K562 (cell line): Measurements from ENCODE around the gene CPOX. TPM values are rescaled to one million over a fixed set of nuclear protein-coding genes. Genes with fewer than 3 reads are reported as not detected.

Experiments
- ATAC-seq: fragments of 200-7000 bp; cut with Tn5 transposase; 3 replicates; pipeline ENCODE4 v1.9.1; 2020; ENCODE audit warnings: moderate library complexity
- BruUV-seq: library from RNA; stranded (reverse); fragments of 400-500 nt; replicated peaks from 2 replicates; lab custom pipeline; 2021; lab: Mats Ljungman, UMichigan
- CTCF ChIA-PET: fragments of 300-600 bp; formaldehyde crosslinking; extraction: SDS; loops from one replicate; lab custom pipeline; 2021; ENCODE audit warnings: low intra/inter-chr PET ratio; lab: Yijun Ruan, JAX
- POLR2A ChIA-PET: fragments of 300-600, 350-650 bp; sonication (Branson Sonifier 250); formaldehyde crosslinking; extraction: SDS; loops from one replicate; lab custom pipeline; 2021; ENCODE audit warnings: antibody characterized with exemption, inconsistent platforms; lab: Yijun Ruan, JAX
- DNase-seq, 4 experiments: peaks; one replicate each; pipeline versions ENCODE4 v3.0.0 to v3.0.0-alpha.2; 2011 to 2018; ENCODE audit warnings: low spot score in 3 of 4, mixed read lengths in 3 of 4; ENCODE audit errors: extremely low read depth in 1 of 4
- FAIRE-seq: peaks from 2 replicates; lab custom pipeline; 2011; peaks lifted over from hg19 to GRCh38; lab: Jason Lieb, UNC
- H2AFZ ChIP-seq: 2 replicates; pipeline ENCODE4 v1.6.0; 2011; ENCODE audit warnings: low read depth, low read length, control low read depth, inconsistent platforms
- H3K27ac ChIP-seq: fragments of 200-600 bp; 3 replicates; pipeline ENCODE4 v1.8.0; 2011; ENCODE audit warnings: low read depth, mild to moderate bottlenecking, control low read depth, inconsistent platforms, low read length, moderate library complexity, mixed read lengths; ENCODE audit errors: extremely low read depth
- H3K27me3 ChIP-seq, 2 experiments: fragments of 300-600 bp in 1 of 2; 2 replicates in 1 of 2; 3 replicates in 1 of 2; pipeline versions ENCODE4 v1.6.0 to v1.8.0; 2011; ENCODE audit warnings: inconsistent platforms in 2 of 2, low read length in 2 of 2, mild to moderate bottlenecking in 1 of 2, mixed read lengths in 1 of 2, moderate library complexity in 1 of 2; ENCODE audit not compliant: control insufficient read depth in 2 of 2, insufficient read depth in 2 of 2
- H3K36me3 ChIP-seq: fragments of 300-600 bp; 3 replicates; pipeline ENCODE4 v1.8.0; 2011; ENCODE audit warnings: mild to moderate bottlenecking, low read length, inconsistent platforms; ENCODE audit not compliant: control insufficient read depth, insufficient read depth
- H3K4me1 ChIP-seq, 2 experiments: fragments of 200-600 bp in 1 of 2; replicated peaks in 1 of 2; 2 replicates in 1 of 2; 3 replicates in 1 of 2; pipeline versions ENCODE4 v1.5.1 to v1.8.0; 2011; ENCODE audit warnings: inconsistent platforms in 2 of 2, low read length in 2 of 2, mild to moderate bottlenecking in 1 of 2, mixed read lengths in 1 of 2, moderate library complexity in 1 of 2; ENCODE audit not compliant: control insufficient read depth in 2 of 2, insufficient read depth in 2 of 2
- H3K4me2 ChIP-seq: 2 replicates; pipeline ENCODE4 v1.6.1; 2011; ENCODE audit warnings: low read length, control low read depth, inconsistent platforms, mixed read lengths; ENCODE audit not compliant: insufficient read depth
- H3K4me3 ChIP-seq: fragments of 200-600 bp; sonication (generic), shearing (Covaris generic); 2 replicates; pipeline ENCODE4 v1.5.1; 2016; ENCODE audit warnings: control low read depth, inconsistent platforms
- H3K79me2 ChIP-seq: fragments of 200-600 bp; 3 replicates; pipeline ENCODE4 v1.8.0; 2011; ENCODE audit warnings: low read length, inconsistent platforms; ENCODE audit not compliant: control insufficient read depth, insufficient read depth
- H3K9ac ChIP-seq, 2 experiments: 2 replicates each; pipeline versions ENCODE4 v1.6.0 to v1.6.1; 2011; ENCODE audit warnings: low read depth in 2 of 2, low read length in 2 of 2, control low read depth in 1 of 2, inconsistent platforms in 1 of 2, mild to moderate bottlenecking in 1 of 2, mixed read lengths in 1 of 2; ENCODE audit not compliant: insufficient read depth in 1 of 2
- H3K9me1 ChIP-seq: one replicate; pipeline ENCODE4 v1.6.0; 2011; ENCODE audit warnings: inconsistent platforms, mild to moderate bottlenecking, low read length, moderate library complexity; ENCODE audit not compliant: control insufficient read depth, insufficient read depth
- H3K9me3 ChIP-seq: replicated peaks from 2 replicates; pipeline ENCODE4 v1.5.1; 2011; ENCODE audit warnings: low read depth, low read length, inconsistent platforms; ENCODE audit not compliant: control insufficient read depth, insufficient read depth
- H4K20me1 ChIP-seq: replicated peaks from 2 replicates; pipeline ENCODE4 v1.6.1; 2011; ENCODE audit warnings: low read length, inconsistent platforms, mixed read lengths; ENCODE audit not compliant: control insufficient read depth, insufficient read depth
- CBX8 ChIP-seq: fragments of 200-600 bp; sonication (generic); IDR thresholded peaks from 2 replicates; pipeline ENCODE4 v1.6.1; 2012; ENCODE audit warnings: borderline replicate concordance, mixed run types, low read depth, mild to moderate bottlenecking, moderate library complexity, mixed read lengths, low read length, control low read depth, inconsistent platforms; ENCODE audit not compliant: poor library complexity, severe bottlenecking; ENCODE audit errors: extremely low read depth
- CC2D1A ChIP-seq: fragments of 450-650 bp; IDR thresholded peaks from 2 replicates; pipeline ENCODE4 v1.6.1; 2017; ENCODE audit warnings: mild to moderate bottlenecking
- CTCF ChIP-seq, 3 experiments: IDR thresholded peaks in 2 of 3; conservative IDR thresholded peaks in 1 of 3; 2 replicates each; pipeline ENCODE4 v1.5.1; 2011 to 2012; ENCODE audit warnings: low read length in 3 of 3, mild to moderate bottlenecking in 3 of 3, control low read depth in 2 of 3, improper control_type of control experiment in 1 of 3, inconsistent platforms in 1 of 3, low read depth in 1 of 3, mixed read lengths in 1 of 3, moderate library complexity in 1 of 3; ENCODE audit not compliant: insufficient read depth in 2 of 3
- DACH1 ChIP-seq: fragments of 450-650 bp; IDR thresholded peaks from 2 replicates; pipeline ENCODE4 v1.6.1; 2018; ENCODE audit not compliant: partially characterized antibody
- EP300 ChIP-seq: IDR thresholded peaks from 2 replicates; pipeline ENCODE4 v1.6.1; 2012; ENCODE audit warnings: low read length, improper control_type of control experiment
- GTF2F1 ChIP-seq: IDR thresholded peaks from 2 replicates; pipeline ENCODE4 v1.6.1; 2011; ENCODE audit warnings: low read depth, low read length, improper control_type of control experiment
- HCFC1 ChIP-seq: IDR thresholded peaks from 2 replicates; pipeline ENCODE4 v1.6.1; 2012; ENCODE audit warnings: low read depth, low read length, improper control_type of control experiment
- HNRNPH1 ChIP-seq: fragments of 200-400 bp; formaldehyde crosslinking; optimal IDR thresholded peaks from 2 replicates; pipeline ENCODE3; 2017; ENCODE audit warnings: low read depth, mild to moderate bottlenecking, low read length, moderate library complexity
- KDM1A ChIP-seq, 2 experiments: fragments of 450-650 bp; IDR thresholded peaks; 2 replicates each; pipeline ENCODE4 v1.6.1; 2016; ENCODE audit warnings: mild to moderate bottlenecking in 2 of 2
- NFE2 ChIP-seq: IDR thresholded peaks from 2 replicates; pipeline ENCODE4 v1.6.1; 2014; ENCODE audit warnings: antibody characterized with exemption, low read depth
- NR2C1 ChIP-seq, 2 experiments: fragments of 450-650 bp; IDR thresholded peaks; 2 replicates each; pipeline ENCODE4 v1.6.1; 2017; ENCODE audit warnings: mild to moderate bottlenecking in 2 of 2, antibody characterized with exemption in 1 of 2, inconsistent platforms in 1 of 2, missing compliant biosample characterization in 1 of 2, missing genetic modification characterization in 1 of 2
- POLR2AphosphoS5 ChIP-seq: IDR thresholded peaks from 2 replicates; pipeline ENCODE4 v1.6.1; 2011; ENCODE audit warnings: mild to moderate bottlenecking, low read depth, low read length, moderate library complexity; ENCODE audit not compliant: control insufficient read depth, insufficient read depth
- SMARCA4 ChIP-seq: fragments of 450-650 bp; IDR thresholded peaks from 2 replicates; pipeline ENCODE4 v1.6.1; 2016
- STAG1 ChIP-seq: sonication (generic); formaldehyde crosslinking; IDR thresholded peaks from 2 replicates; pipeline ENCODE4 v1.5.0; 2020; ENCODE audit warnings: missing genetic modification reagents, borderline replicate concordance
- TCF15 ChIP-seq: fragments of 250-450 bp; sonication (Bioruptor Pico); IDR thresholded peaks from 2 replicates; pipeline ENCODE4 v1.8.0; 2022; ENCODE audit warnings: moderate library complexity, mild to moderate bottlenecking, inconsistent platforms
- ZBTB8A ChIP-seq: fragments of 450-650 bp; IDR thresholded peaks from 2 replicates; pipeline ENCODE4 v1.6.1; 2018; ENCODE audit warnings: mild to moderate bottlenecking, moderate library complexity; ENCODE audit not compliant: partially characterized antibody
- ZNF766 ChIP-seq: fragments of 200-800 bp; sonication (Bioruptor generic); conservative IDR thresholded peaks from 2 replicates; pipeline ENCODE4 v1.6.1; 2016; ENCODE audit warnings: missing genetic modification characterization, missing compliant biosample characterization
- ZZZ3 ChIP-seq: fragments of 450-650 bp; IDR thresholded peaks from 2 replicates; pipeline ENCODE4 v1.6.1; 2016; ENCODE audit warnings: antibody characterized with exemption, mild to moderate bottlenecking, moderate library complexity
- WGBS: fragments of 100-300 bp; shearing (Covaris generic); methylation state at CpG from one replicate; pipeline ENCODE4 v1.1.6; 2016; ENCODE audit warnings: low coverage, mixed read lengths; ENCODE audit not compliant: insufficient coverage; ENCODE audit errors: missing lambda C conversion rate; 5-methylcytosine and 5-hydroxymethylcytosine counted together
- in situ Hi-C: fragments of 300-500 bp; cut with MboI; formaldehyde crosslinking; loops from 4 replicates; pipeline ENCODE4 v1.15.0; 2018; ENCODE audit warnings: inconsistent platforms, mixed read lengths
- intact Hi-C: fragments of 100-400 bp; cut with micrococcal nuclease; formaldehyde crosslinking; loops from 2 replicates; pipeline ENCODE4 v1.14.2; 2022
- polyA plus RNA-seq, 8 experiments: library from polyadenylated mRNA; depleted of rRNA in 4 of 8; stranded (reverse) in 5 of 8; unstranded in 3 of 8; fragments of >200 nt; fragmentation: Nextera tagmentation in 2 of 8; fragmentation: Illumina TruSeq in 1 of 8; extraction: Ambion mirVana in 2 of 8; extraction: Trizol in 1 of 8; gene quantifications; 2 replicates each; pipeline versions ENCODE4 v1.2.1 to v1.2.3, GENCODE V29; 2011 to 2014; ENCODE audit warnings: inconsistent platforms in 1 of 8, missing spikeins in 1 of 8
- total RNA-seq, 7 experiments: library from RNA; depleted of rRNA in 6 of 7; stranded (reverse); fragments of >200 nt in 6 of 7; fragmentation: Illumina TruSeq in 2 of 7; extraction: Trizol in 2 of 7; gene quantifications; 2 replicates each; pipeline versions ENCODE4 v1.2.1 to v1.2.3, GENCODE V29; 2011 to 2021; ENCODE audit warnings: low replicate concordance in 1 of 7

CPOX gene
- total and polyA plus RNA-seq, 9 of the 15 experiments (the other 6 are each of a cell fraction or from before 2014, with no cell fraction given) = 14.6 to 82.1 (median 24.8) TPM

GRCh38 chr3:98584547-98584946, 8.9 kb downstream of the CPOX start:
- intact Hi-C loops = loop anchor here (2.0 kb wide), 1 partner anchor 62 kb away; the partner anchor contains the start of gene CLDND1
- H3K27me3 ChIP-seq = no peaks in the 10 kb centered on the region
- peak; percentile 72 for ATAC-seq
- no peak overlapping the region for H2AFZ ChIP-seq
- H3K36me3 ChIP-seq = peaks cover 71% of the 10 kb centered on the region
- in situ Hi-C loops = no loop called here
- H3K4me1 ChIP-seq = peaks cover 3 to 14% of the 10 kb centered on the region in 2 experiments
- H3K9me3 ChIP-seq = no peaks in the 10 kb centered on the region
- peak overlapping the region; percentile 8; the same call in 1 of the 2 replicates for H3K4me3 ChIP-seq
- peak overlapping the region; percentile 73 for H3K27ac ChIP-seq
- ChIA-PET CTCF (no interaction called here), POLR2A (interaction anchor here (0.9 to 1.2 kb wide), 2 partner anchors 8 to 9 kb away, joined by 4 to 8 read pairs; partner anchors contain the start of gene CPOX)
- WGBS = 0% methylated on average over 2 of the region's 2 CpGs
- H4K20me1 ChIP-seq = no peaks in the 10 kb centered on the region
- H3K4me2 ChIP-seq = peak overlapping the region; percentile 71
- H3K9me1 ChIP-seq = no peaks in the 10 kb centered on the region
- peak in 1 of 4 experiments; percentile 38 for DNase-seq
- no peak for TF ChIP-seq DACH1
- TF ChIP-seq CC2D1A = no peak
- no peak for TF ChIP-seq ZNF766 (CRISPR knock-in tag)
- TF ChIP-seq NR2C1 (IDR thresholded peaks at IDR 0.05) = no peak
- no peak for TF ChIP-seq NR2C1 (tag; IDR thresholded peaks at IDR 0.05)
- TF ChIP-seq KDM1A (IDR thresholded peaks at IDR 0.05) = no peak
- no peak for TF ChIP-seq GTF2F1
- TF ChIP-seq TCF15 = no peak
- no peak for TF ChIP-seq ZZZ3
- TF ChIP-seq SMARCA4 = no peak
- TF ChIP-seq STAG1 (CRISPR knock-in tag) = no peak
- TF ChIP-seq NFE2 = no peak
- no peak for TF ChIP-seq EP300
- TF ChIP-seq HNRNPH1 = no peak
- no peak for TF ChIP-seq HCFC1
- no peak for TF ChIP-seq CTCF (IDR thresholded peaks at IDR 0.05 in 2 of 3, conservative IDR thresholded peaks at IDR 0.05 in 1 of 3; ENCODE audit: insufficient read depth in 2 of 3, low read depth in 1 of 3, low read length in 3 of 3)
- TF ChIP-seq ZBTB8A = no peak
- no peak for TF ChIP-seq POLR2AphosphoS5
- TF ChIP-seq CBX8 = no peak
- H3K9ac ChIP-seq = peak overlapping the region; percentile 57 to 86; a peak in 3 of 4 replicates
- FAIRE-seq = no peak
- peaks cover 73% of the 10 kb centered on the region for H3K79me2 ChIP-seq
- no TSS peak for BruUV-seq
